HepG2 (cell line): ENCODE results near the gene ZNRD2. TPM values are rescaled to one million over a fixed set of nuclear protein-coding genes. Genes with fewer than 3 reads are reported as not detected.

ENCODE experiments used
- AFF4 ChIP-seq: sonication (generic); formaldehyde crosslinking; IDR thresholded peaks from 2 replicates; pipeline ENCODE4 v1.4.0; 2020; ENCODE audit warnings: missing genetic modification reagents
- AGO2 ChIP-seq: fragments of 200-400 bp; formaldehyde crosslinking; optimal IDR thresholded peaks from 2 replicates; pipeline ENCODE3; 2017; ENCODE audit warnings: mild to moderate bottlenecking, low read depth, low read length, moderate library complexity
- CENPBD1 ChIP-seq: sonication (generic); formaldehyde crosslinking; IDR thresholded peaks from 2 replicates; pipeline ENCODE4 v1.8.0; 2022; ENCODE audit warnings: missing genetic modification reagents, low read depth, mild to moderate bottlenecking, borderline replicate concordance
- CREM ChIP-seq, 2 experiments: sonication (generic) in 1 of 2; formaldehyde crosslinking in 1 of 2; IDR thresholded peaks; 2 replicates each; pipeline versions ENCODE4 v1.4.0 to v1.6.1; 2016 to 2020; ENCODE audit warnings: antibody characterized with exemption in 1 of 2, mild to moderate bottlenecking in 1 of 2, missing genetic modification reagents in 1 of 2
- DZIP1 ChIP-seq: sonication (generic); formaldehyde crosslinking; IDR thresholded peaks from 2 replicates; pipeline ENCODE4 v1.5.0; 2020; ENCODE audit warnings: mild to moderate bottlenecking, missing genetic modification reagents
- JARID2 ChIP-seq: sonication (generic); formaldehyde crosslinking; IDR thresholded peaks from 2 replicates; pipeline ENCODE4 v1.8.1; 2023; ENCODE audit warnings: missing genetic modification reagents, inconsistent platforms; ENCODE audit not compliant: insufficient replicate concordance
- KLF16 ChIP-seq, 2 experiments: sonication (generic) in 1 of 2; formaldehyde crosslinking in 1 of 2; IDR thresholded peaks; 2 replicates each; pipeline versions ENCODE4 v1.6.1 to v1.8.0; 2016 to 2023; ENCODE audit warnings: missing genetic modification reagents in 2 of 2, missing compliant biosample characterization in 1 of 2
- NCOA5 ChIP-seq: sonication (generic); formaldehyde crosslinking; IDR thresholded peaks from 2 replicates; pipeline ENCODE4 v1.4.0; 2020; ENCODE audit warnings: missing genetic modification reagents
- NFKB2 ChIP-seq: sonication (generic); formaldehyde crosslinking; IDR thresholded peaks from 2 replicates; pipeline ENCODE4 v1.4.0; 2020; ENCODE audit warnings: missing genetic modification reagents, borderline replicate concordance
- RNF2 ChIP-seq: fragments of 450-650 bp; conservative IDR thresholded peaks from 2 replicates; pipeline ENCODE4 v1.6.1; 2016; ENCODE audit warnings: low read depth
- SIN3A ChIP-seq: IDR thresholded peaks from 2 replicates; pipeline ENCODE4 v1.6.1; 2011; ENCODE audit warnings: low read depth, mild to moderate bottlenecking, control low read depth, low read length, borderline replicate concordance
- SIN3B ChIP-seq: fragments of 150-350 bp; IDR thresholded peaks from 2 replicates; pipeline ENCODE4 v1.6.1; 2014; ENCODE audit warnings: low read length
- ZFP90 ChIP-seq: sonication (generic); formaldehyde crosslinking; IDR thresholded peaks from 2 replicates; pipeline ENCODE4 v1.8.0; 2022; ENCODE audit warnings: missing genetic modification reagents, mild to moderate bottlenecking, inconsistent platforms, borderline replicate concordance
- ZGPAT ChIP-seq: IDR thresholded peaks from 2 replicates; pipeline ENCODE4 v1.6.1; 2016; ENCODE audit warnings: mild to moderate bottlenecking
- ZNF263 ChIP-seq: sonication (generic); formaldehyde crosslinking; IDR thresholded peaks from 2 replicates; pipeline ENCODE4 v1.4.0; 2020; ENCODE audit warnings: missing genetic modification reagents
- ZNF317 ChIP-seq: sonication (generic); formaldehyde crosslinking; IDR thresholded peaks from 2 replicates; pipeline ENCODE4 v1.5.0; 2020; ENCODE audit warnings: mild to moderate bottlenecking, missing genetic modification reagents
- ZNF691 ChIP-seq: sonication (generic); formaldehyde crosslinking; IDR thresholded peaks from 2 replicates; pipeline ENCODE4 v1.4.0; 2020; ENCODE audit warnings: missing genetic modification reagents, low read depth, mild to moderate bottlenecking, borderline replicate concordance
- ZNF746 ChIP-seq: sonication (generic); formaldehyde crosslinking; IDR thresholded peaks from 2 replicates; pipeline ENCODE4 v1.8.0; 2022; ENCODE audit warnings: mild to moderate bottlenecking, missing genetic modification reagents
- polyA plus RNA-seq, 8 experiments: library from polyadenylated mRNA; depleted of rRNA in 3 of 8; stranded (reverse) in 7 of 8; unstranded in 1 of 8; fragments of >200 nt; fragmentation: Illumina TruSeq in 4 of 8; extraction: Trizol in 4 of 8; gene quantifications; 2 replicates each; pipeline versions ENCODE4 v1.2.1 to v1.2.3, GENCODE V29; 2011 to 2016; ENCODE audit warnings: low read depth in 4 of 8, missing spikeins in 1 of 8, mixed read lengths in 1 of 8; ENCODE audit not compliant: insufficient read depth in 1 of 8
- total RNA-seq, 5 experiments: library from RNA; depleted of rRNA; stranded (reverse); fragments of >200 nt; fragmentation: Illumina TruSeq; extraction: Trizol; gene quantifications; 2 replicates each; pipeline ENCODE4 v1.2.3, GENCODE V29; 2016; ENCODE audit warnings: low read depth in 1 of 5

The ZNRD2 gene
- total and polyA plus RNA-seq, 2 of the 13 experiments (the other 11 are each of a cell fraction or from before 2014, with no cell fraction given) = 29.2 to 34.0 TPM

- TF ChIP-seq KLF16 (CRISPR knock-in tag; IDR thresholded peaks at IDR 0.05) = no peak
- TF ChIP-seq ZNF317 (CRISPR knock-in tag) = no peak
- 0 out of 2 replicates have a peak, but pooled peaks have one; percentile 21 for TF ChIP-seq NCOA5 (CRISPR knock-in tag)
- no peak for TF ChIP-seq SIN3A
- TF ChIP-seq ZNF691 (CRISPR knock-in tag) = no peak
- TF ChIP-seq SIN3B = no peak
- TF ChIP-seq AFF4 (CRISPR knock-in tag) = no peak
- no peak for TF ChIP-seq ZNF746 (CRISPR knock-in tag)
- no peak for TF ChIP-seq ZNF263 (CRISPR knock-in tag)
- no peak for TF ChIP-seq CREM (IDR thresholded peaks at IDR 0.05)
- TF ChIP-seq CREM (CRISPR knock-in tag; IDR thresholded peaks at IDR 0.05) = no peak
- no peak for TF ChIP-seq JARID2 (CRISPR knock-in tag)
- TF ChIP-seq CENPBD1 = no peak
- no peak for TF ChIP-seq NFKB2
- TF ChIP-seq ZGPAT (CRISPR knock-in tag) = no peak
- TF ChIP-seq DZIP1 = no peak
- TF ChIP-seq RNF2 = no peak
- TF ChIP-seq ZFP90 (CRISPR knock-in tag) = peak; percentile 48; the same call in 1 of the 2 replicates
- TF ChIP-seq AGO2 = peak; percentile 88
Measured at GRCh38 chr11:65613091-65613928, 43.0 kb downstream of the ZNRD2 start (continued).
